Embryonic facial prominence (tissue), 1 donor: Measurements from ENCODE around the gene PDGFRB.

Experiments used
- DNase-seq: peaks from one replicate; pipeline ENCODE4 v3.0.0-alpha.2; 2016; ENCODE audit errors: extremely low spot score

PDGFRB gene

DNA sequence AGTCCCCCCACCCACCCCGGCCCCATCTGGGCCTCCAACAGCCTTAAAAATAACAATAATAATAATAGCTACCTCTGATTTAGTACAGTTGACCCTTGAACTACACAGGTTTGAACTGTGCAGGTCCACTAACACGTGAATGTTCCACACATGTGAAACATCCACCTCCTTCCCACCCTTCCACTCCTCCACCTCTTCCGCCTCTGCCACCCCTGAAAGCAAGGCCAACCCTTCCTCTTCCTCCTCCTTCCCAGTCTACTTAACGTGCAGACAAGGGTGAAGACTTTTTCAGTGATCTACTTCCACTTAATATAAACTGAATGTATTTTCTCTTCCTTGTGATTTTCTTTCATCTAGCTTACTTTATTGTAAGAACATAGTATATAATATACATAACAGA, 10.8 kb downstream of the PDGFRB start:
- DNase-seq = no peak

DNA sequence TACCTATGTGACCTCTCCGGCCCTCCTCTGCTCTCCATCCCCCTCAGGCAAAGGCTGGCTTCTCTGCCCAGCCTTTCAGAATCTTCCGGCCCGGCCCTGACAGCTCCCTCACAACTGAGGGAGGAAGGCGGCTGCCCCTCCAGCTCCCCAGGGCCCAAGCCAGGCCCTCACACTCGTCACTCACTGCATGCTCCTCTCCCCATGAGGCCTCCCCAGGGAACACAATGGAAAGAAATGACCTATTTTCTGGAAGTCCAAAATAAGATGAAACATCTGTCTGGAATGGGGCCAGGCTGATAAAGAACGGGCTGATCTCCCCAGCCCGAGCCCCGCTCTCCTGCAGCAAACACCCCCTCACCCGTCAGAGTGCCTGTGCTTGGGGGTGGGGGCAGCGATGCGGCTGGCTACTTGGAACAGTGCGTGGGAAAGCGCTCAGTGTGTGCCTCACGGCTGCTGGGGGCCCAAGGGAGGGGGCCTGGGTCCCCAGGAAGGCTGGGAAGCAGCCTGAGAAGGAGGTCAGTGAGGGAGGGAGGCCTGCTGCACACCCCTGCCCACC, 11.3 kb downstream of the PDGFRB start:
- DNase-seq = no peak

DNA sequence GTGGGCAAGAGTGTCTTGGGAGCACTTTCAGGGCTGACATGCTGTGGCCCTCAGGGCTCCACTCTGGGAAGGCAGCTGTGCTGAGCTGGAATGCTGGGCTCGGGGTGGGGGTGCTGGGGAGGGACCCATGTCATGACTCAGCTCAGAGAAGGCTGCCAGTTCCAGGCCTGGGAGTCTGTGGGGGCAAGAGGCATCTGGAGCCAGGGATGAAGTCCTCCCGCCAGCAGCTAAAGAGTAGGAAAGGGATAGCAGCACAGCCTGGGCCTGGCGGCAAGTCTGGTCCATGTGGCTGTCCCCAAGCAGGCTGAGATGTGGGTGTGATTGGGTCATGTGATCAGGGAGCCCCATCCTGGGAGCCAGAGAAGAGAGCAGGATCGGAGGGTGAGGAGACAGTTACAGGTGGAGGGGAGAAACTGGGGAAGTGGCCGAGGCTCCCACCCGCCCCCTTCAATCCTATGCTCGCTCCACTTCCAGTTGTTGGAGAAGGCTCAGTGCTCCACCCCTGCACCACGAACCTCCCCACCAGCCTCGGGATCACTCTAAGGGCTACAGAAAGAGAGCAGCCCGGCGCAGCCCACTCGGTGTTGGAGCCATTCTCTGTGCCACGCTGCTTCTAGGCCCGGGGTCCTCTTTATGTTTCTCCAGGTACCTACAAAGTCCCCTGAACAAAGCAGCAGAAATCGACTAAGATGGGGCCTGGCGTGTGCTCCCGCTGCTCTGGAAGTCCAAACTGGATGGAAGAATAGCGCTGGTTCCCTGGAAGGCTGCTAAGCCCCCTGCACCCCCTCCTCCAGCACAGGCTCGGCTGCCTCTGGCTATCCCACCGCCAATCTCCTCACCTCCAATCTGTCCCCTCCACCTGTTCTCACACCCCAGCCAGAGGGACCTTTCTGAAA, 12.0 kb downstream of the PDGFRB start:
- DNase-seq = no peak

DNA sequence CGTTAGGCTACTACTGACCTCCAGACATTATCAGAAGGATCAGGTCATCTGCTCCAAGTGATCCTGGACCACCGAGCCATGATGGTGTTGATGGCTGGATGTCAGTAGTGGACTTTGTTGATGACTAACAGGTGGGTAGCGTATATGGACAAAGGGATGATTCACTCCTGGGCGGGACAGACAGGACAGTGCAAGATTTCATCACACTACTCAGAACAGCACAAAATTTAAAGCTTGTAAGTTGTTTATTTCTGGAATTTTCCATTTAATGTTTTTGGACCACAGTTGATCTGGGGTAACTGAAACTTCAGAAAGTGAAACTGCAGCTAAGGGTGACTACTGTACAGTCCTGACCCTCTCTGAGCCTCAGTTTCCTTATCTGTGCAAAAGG, 12.7 kb downstream of the PDGFRB start:
- DNase-seq = no peak

DNA sequence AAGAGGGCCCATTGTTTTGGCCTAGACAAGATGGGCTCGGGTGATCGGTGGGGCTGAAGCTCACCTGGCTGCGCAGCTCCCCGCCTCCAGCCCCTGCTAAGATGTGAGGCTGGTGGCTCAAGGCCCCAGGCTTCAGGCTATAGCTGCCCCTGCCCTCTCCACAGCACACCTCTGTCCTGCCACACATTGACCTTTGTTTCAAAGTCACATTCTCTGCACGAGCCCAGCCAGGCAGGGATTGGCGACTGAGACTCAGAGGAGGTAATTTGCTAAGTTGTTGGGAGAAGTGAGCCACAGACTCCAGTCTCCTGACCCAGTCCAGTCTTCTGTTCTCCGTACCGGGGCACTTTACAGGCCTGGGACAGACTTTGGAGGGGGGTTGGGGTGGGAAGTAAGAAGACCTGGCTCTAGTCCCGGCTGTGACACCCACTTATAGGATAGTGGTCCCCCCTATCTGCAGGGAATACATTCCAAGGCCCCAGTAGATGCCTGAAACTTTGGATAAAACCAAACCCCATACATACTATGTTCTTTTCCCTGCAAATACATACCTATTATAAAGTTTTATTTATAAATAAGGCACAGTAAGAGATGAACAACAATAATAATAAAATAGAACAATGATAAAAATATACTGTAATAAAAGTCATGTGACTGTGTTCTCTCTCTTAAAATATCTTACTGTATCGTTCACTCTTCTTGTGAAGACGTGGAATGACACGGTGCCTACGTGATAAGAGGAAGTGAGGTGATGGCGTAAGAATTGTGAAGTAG, 13.3 kb downstream of the PDGFRB start:
- DNase-seq = no peak

DNA sequence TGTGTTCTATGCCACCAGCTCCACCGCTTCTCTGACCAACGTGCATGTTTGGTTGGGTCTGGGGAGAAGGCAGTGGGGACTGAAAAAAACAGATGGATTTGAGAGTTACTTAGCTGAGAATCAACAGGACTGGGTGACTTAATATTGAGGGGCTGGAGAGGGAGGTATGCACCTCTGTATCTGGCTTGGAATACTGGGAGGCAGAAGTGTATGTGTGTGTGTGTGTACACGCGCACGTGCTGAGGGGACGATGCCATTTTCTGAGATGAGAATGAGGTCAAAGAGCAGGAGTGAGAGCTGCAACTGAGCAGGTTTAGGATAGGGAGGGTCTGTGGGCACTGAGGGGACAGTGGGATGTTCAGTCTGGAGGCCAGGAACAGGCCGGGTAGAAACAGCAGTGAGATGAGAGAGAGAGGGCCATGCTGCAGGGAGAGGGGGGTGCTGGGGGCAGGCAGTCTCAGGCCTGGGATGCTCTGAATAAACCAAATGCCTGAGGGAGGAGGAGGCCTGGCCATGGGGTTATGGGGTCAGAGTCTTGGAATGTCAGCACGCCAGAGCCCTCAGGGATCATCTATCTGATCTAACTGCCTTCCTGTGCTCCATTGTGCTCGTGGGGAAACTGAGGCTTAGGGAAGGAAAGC, 14.0 kb downstream of the PDGFRB start:
- DNase-seq = no peak

DNA sequence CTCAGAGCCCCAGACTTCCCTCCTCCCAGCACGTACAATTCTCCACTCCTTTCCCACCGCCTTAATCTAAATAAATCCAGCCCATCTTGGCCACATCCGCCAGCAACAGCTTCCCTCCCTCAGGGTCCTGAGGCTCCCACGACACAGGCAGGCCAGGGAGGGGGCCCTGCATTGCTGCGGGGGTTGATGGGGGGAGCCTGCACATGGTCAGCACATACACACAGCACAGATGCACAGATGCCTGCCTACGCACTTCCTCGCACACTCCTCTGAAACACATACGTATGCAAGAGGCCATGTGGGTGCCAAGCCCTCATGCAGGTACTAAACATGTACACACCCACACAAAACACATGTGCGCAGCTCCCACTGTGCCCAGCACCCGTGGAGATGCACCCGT, 14.8 kb downstream of the PDGFRB start:
- DNase-seq = no peak

DNA sequence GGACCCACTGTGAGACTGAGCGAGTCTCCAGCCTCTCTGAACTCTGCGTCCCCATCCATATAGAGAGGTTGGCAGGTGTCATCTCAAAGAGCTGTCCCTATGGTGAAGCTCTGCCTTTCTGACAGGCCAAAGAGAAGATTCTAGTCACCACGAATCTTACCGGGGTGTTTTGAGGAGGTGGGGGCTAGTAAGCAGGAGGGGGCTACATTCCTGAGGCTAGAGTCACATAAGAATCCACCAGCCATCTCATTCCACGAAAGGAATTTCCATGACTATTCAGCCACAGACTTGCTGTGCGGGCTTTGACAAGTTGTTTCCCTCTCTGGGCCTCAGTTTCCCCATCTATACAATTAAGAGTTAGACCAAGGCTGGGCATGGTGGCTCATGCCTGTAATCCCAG, 16.3 kb downstream of the PDGFRB start:
- DNase-seq = no peak

DNA sequence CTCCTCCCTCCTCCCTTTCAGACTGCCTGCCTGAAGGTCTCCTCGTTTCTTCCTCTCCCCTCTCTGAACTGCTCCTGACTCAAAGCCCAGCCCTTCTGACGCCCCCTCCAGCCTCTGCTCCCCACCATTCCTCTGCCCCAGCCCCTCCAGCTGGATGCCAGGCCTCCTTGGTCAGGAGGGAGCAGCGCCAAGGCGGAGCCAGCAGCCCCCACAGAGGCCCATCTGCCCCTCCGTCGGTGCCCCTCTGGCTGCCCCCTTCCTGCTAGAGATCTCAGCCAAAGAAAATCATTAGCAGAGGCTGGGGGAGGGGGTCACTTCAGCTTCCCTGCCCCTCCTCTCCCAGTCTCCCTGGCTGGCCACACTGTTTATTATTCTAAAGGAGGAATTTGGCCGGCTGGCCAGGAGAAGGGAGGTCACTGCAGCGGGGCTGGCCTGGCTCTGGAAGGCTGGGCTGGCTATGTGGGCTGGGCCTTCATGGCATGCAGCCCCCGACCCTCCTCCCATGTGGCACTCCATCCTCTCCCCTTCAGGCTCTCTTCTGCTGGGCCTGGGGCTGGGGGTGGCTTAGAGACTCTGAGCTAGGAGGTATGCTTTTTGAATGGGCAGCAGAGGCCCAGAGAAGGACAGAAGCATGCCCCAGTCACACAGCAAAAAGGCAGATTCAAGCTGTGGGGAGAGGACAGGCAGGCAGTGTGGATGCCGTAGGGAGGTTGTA, 16.9 kb downstream of the PDGFRB start:
- DNase-seq = no peak

DNA sequence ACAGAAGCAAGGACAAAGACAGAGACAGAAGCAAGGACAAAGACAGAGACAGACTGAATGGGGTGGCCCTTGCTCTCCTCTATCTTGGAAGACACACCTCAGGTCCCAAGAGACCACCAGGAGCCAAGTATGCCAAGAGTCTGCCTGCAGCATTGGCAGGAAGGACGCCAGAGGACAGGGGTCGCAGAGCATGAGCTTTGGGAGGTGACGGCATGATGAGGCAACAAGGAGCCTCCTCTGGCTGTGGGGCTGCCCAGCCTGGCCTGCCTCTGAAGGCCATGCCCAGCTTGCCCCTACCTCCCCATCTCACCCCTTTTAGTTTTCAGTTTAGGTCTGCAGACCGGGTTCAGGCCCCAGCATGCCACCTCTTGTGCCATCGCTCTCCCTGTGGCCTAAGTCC, 17.6 kb downstream of the PDGFRB start:
- no peak for DNase-seq

DNA sequence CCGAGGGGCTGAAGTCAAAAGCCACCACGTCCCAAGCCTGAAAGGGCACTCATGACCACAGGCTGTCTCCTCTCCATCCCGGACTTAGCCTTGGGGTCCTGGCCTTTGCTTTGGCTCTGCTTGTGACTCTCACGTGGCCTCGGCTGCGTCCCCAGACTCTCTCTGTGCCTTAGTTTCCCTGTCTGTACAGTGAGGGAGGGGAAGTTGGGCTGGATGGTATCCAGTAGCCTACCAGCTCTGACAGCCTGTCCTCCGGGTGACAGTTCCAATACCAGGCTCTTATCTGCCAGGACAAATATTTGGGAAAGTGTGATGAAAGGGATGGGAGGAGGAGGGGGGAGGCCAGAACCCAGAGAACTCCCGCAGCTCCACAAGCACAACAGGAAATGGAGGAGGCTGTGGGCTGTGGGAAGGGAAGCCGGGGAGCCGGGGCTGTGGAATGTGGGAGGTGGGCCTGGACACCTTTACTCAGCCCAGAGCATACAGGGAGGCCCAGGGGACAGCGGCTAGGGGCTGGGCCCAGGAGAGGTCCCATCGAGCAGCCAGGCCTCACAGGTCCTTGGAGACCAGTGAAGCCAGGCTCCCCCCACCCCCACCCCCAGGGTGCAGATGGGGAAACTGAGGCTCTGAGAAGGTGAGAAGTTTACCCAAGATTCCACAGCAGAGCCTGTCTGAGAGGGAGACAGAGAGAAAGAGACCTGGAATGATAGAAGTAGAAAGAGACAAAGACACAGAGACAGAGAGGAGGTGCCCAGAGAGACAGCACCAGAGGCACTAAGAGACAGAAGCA, 18.3 kb downstream of the PDGFRB start:
- no peak for DNase-seq

DNA sequence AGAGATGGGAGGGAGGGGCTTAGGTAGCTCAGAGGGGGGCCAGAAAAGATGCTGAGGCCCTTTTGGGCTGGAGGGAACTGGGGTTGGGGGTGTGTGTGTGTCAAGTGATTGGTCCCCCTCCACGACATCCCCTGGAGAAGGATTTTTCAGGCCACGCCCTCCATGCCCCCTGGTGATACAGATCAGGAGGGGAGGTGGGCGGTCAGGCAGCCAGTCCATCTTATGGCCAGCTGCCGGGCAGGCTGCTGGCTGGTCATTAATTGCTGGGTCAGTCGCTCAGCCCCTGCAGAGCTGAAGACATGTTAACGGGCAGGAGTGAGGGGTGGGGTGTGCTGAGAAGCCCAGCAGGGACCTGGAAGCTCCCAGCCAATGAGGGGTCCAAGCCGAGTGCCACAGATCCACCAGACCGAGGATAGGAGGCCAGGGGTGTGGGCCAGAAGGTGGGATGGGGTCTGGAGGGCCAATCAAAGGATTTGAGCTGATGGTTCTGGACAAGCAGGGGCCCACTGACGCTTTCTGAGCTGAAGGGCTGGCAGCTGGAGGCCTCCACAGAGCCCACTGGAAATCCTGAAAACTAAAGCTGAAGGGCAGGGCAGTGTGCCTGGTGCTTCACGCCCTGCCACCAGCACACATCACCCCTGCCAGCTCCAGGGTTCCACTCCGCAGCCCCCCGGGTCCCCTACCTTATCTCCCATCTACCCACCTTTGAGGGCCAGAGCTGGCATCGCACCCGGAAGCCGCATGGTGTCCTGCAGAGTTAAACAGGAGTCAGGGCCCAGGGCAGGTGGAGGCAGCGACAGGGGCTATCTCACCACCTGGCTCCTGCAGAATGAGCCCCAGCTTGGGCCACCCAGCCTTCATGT, 19.1 kb downstream of the PDGFRB start:
- DNase-seq = no peak

DNA sequence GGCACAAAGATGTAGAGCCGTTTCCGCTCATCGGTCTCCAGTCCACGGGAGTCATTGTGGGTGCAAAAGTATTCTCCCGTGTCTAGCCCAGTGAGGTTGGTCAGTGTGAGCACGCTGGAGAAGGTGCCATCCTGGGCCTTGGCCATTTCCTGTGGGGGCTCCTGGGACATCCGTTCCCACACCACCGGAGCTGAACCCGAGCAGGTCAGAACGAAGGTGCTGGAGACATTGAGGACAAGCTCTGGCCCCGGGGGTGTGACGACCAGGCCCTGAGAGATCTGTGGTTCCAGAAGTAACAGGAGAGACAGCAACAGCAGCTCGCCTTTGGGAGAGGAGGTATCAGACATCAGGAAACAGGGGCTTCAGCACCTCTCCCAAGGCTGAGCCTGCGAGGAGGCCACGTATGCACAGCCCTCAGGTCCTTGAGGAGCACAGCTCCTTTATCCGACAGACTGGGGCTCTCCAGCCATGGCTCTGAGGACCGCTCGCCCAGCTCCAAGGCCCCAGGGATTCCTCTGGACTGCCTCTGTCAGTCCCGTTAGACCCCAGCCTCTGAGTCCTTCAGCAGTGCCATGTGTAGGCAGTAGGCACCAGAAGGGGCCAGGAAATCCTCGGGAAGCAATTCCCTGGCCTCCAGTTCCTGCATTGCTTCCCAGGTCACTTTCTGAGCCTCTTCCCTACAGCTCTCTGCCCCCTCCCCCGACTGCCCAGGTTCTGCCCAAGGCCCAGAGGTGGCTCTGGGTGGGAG, 19.9 kb downstream of the PDGFRB start:
- DNase-seq = no peak

DNA sequence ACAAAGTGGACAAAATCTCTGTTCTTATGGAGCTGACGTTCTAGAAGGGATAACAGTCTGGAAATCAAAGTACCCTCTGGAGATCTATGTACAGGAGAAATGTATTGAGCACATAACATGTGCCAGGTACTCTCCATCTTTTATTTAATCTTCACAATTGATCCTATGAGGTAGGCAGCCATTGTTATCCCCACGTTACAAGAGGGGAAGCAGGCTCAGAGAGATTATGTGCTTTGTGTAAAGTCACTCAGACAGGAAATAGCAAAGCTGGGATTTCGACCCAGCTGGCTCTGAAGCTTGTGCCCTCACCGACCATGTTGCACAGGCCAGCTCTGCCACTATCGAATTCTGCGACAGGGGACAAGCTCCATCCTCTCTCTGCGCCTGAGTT, 21.5 kb downstream of the PDGFRB start:
- no peak for DNase-seq

DNA sequence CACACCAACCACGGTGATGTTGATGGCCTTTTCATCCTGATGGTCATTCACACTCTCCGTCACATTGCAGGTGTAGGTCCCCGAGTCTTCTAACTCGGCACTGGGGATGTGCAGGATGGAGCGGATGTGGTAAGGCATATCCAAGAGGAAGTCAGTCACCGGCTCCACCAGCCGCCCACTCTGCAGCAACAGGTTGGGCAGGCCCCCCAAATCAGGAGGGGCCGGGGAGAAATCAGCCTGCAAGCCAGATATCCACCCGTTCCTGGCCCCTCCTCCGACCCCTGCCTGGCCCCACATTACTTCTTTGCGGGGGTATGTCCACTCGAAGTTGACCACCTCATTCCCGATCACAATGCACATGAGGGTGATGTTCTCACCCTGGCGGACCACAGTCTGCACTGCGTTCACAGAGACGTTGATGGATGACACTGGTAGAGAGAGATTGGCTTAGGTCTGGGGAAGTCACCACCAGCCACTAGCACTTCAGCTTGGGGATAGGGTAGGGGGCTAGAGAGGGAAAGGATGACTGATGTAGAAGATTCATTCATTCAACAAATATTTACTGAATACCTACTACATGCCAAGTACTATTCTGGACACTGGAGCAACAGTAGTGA, 22.0 kb downstream of the PDGFRB start:
- DNase-seq = no peak

DNA sequence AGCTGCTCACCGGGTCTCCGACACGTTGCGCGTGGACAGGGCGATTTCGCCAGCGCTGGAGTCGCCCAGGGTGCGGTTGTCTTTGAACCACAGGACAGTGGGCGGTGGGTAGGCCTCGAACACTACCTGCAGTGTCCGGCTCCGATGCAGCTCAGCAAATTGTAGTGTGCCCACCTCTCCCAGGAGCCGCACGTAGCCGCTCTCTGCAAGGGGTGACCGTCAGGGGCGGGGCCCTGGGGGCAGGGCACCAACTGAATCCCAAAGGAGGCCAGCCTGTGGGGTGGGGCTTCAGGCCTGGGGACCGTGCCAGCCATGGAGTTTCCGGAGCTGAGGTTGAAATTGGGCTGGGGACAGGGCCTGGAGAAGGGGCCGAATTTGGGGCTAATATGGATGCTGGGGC, 22.9 kb downstream of the PDGFRB start:
- no peak for DNase-seq

DNA sequence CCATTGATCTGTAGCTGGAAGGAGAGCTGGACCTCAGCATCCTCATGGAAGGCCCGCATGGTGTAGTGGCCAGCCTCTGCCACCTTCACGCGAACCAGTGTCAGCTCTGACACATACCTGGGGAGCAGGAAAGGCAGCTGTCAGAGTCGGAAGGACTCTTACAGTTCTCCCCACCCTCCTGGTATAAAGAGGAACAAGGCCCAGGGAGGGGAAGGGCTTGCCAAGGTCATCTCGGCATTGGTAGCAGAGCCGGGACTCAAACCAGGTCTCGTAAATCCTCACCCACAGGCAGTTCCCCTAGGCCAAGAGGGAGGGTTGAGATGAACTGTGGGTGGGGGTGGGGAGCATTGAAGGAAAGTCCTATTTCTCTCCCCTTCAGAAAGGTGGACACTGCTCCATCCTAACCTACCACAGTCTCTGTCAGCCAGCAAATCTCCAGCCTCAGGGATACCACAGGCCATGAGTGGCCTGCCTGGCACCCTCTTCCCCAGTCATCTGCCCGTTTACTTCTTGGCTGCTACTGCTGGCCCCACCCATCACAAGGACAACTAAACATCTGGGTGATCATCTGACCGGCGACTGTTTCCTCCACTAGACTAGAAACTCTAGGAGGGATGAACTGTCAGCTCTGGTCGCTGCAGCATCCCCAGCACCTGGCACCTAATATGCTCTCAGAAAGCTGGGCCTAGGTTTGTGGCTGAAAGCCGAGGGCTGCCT, 23.5 kb downstream of the PDGFRB start:
- no peak for DNase-seq

DNA sequence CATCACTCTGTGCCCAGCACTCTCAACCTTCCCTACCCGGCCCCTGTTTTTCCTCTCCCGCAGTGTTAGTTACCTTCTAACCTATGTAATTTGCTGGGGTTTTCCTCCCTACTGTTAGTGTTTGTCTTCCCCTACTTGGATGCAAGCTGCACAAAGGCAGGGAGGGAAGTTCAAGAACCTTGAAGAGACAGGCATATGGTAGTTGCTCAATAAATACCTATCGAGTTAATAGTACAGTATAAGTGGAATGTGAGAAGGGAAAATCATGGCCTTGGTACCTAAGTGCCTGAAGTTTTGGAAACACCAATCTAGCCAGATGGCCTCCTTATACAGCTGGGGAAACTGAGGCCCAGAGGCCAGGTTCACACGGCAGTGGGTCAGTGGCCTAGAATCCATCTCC, 24.2 kb downstream of the PDGFRB start:
- DNase-seq = no peak
